Skeletal muscle cell (primary cell): ENCODE results near the gene OR4D6.

Experiments
- DNase-seq: peaks from one replicate; pipeline ENCODE4 v3.0.0-alpha.2; 2010; ENCODE audit warnings: low read depth
- H3K4me3 ChIP-seq: 2 replicates; pipeline ENCODE4 v1.5.1; 2011; ENCODE audit warnings: low read depth, mild to moderate bottlenecking, control low read depth, low read length, moderate library complexity

OR4D6 gene

DNA sequence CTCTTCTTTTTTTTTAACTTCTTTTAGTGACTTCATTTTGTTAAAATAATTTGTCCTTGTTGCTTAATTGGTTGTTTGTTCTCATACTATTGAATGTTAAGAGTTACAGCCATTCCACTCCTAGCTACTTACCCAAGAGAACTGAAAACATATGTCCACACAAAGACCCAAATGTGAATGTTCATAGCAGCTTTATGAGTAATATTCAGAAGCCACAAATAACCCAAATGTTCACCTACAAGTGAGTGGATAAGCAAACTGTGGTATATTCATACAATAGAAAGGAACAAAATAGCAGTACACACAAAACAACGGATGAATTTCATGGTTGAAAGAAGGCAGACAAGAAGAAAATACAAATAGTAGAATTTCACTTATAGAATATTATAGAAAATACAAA lies 45.2 kb downstream of the OR4D6 start:
- no peak for DNase-seq
- H3K4me3 ChIP-seq: no peak overlapping the region

DNA sequence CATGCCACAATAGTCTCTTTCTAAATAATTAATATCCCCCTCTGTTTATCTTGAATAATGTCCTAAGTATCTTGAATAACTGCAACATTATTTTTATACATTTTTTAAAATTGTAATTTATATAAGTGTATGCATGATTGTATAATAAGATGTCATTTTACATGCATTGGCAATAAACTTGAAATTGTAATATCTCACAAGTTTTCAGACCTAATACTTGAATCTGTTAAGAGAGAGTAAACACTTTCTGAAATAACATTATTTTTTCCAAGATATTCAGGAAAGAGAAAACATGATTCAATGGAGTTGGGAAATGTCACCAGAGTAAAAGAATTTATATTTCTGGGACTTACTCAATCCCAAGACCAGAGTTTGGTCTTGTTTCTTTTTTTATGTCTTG lies 46.5 kb downstream of the OR4D6 start, which contains the start of gene OR4D11:
Gene OR4D11, plus strand, starts transcription at position 301 of the 400 bp plus-strand sequence. Its CDS starts 0 bp downstream, at position 301.
- no peak within 1 kb of the TSS for H3K4me3 ChIP-seq
- no peak for DNase-seq
